Loucy (cell line): Measurements from ENCODE around the gene SPINK13.

Experiments used
- H2AFZ ChIP-seq: fragments of 200-600 bp; sonication (generic); 2 replicates; pipeline ENCODE4 v1.6.0; 2016; ENCODE audit warnings: antibody characterized with exemption, mild to moderate bottlenecking, low read length, moderate library complexity
- H3F3A ChIP-seq: fragments of 200-600 bp; 2 replicates; pipeline ENCODE4 v1.6.0; 2016; ENCODE audit warnings: antibody characterized with exemption, low read depth, mild to moderate bottlenecking
- H3K27me3 ChIP-seq: fragments of 200-600 bp; sonication (generic); 2 replicates; pipeline ENCODE4 v1.6.1; 2014; ENCODE audit warnings: low read length, mild to moderate bottlenecking; ENCODE audit not compliant: insufficient read depth, poor library complexity, severe bottlenecking
- H3K36me3 ChIP-seq: fragments of 200-600 bp; sonication (generic); 2 replicates; pipeline ENCODE4 v1.6.1; 2016; ENCODE audit warnings: low read length; ENCODE audit not compliant: insufficient read depth
- H3K4me1 ChIP-seq: fragments of 200-600 bp; sonication (generic); 2 replicates; pipeline ENCODE4 v1.5.1; 2014; ENCODE audit warnings: low read length, mild to moderate bottlenecking; ENCODE audit not compliant: insufficient read depth, poor library complexity, severe bottlenecking
- H3K4me2 ChIP-seq: fragments of 200-600 bp; sonication (generic); 2 replicates; pipeline ENCODE4 v1.6.0; 2014; ENCODE audit warnings: antibody characterized with exemption, low read length, low read depth, mild to moderate bottlenecking; ENCODE audit not compliant: poor library complexity, severe bottlenecking
- H3K4me3 ChIP-seq: fragments of 200-600 bp; sonication (generic); 2 replicates; pipeline ENCODE4 v1.5.1; 2014; ENCODE audit warnings: low read length, mild to moderate bottlenecking, mixed read lengths; ENCODE audit not compliant: poor library complexity, severe bottlenecking
- H3K79me2 ChIP-seq: fragments of 200-600 bp; sonication (generic); 2 replicates; pipeline ENCODE4 v1.6.1; 2014; ENCODE audit warnings: low read length; ENCODE audit not compliant: insufficient read depth
- H3K9ac ChIP-seq: fragments of 200-600 bp; sonication (generic); 2 replicates; pipeline ENCODE4 v1.6.0; 2014; ENCODE audit warnings: mild to moderate bottlenecking, low read depth, low read length, moderate library complexity; ENCODE audit not compliant: poor library complexity, severe bottlenecking
- H3K9me2 ChIP-seq: fragments of 200-600 bp; sonication (generic); replicated peaks from 2 replicates; pipeline ENCODE4 v1.6.1; 2016; ENCODE audit warnings: low read depth, low read length, mixed read lengths
- H3K9me3 ChIP-seq: fragments of 200-600 bp; sonication (generic); 2 replicates; pipeline ENCODE4 v1.6.1; 2014; ENCODE audit warnings: mild to moderate bottlenecking, antibody characterized with exemption, low read length, low read depth; ENCODE audit not compliant: insufficient read depth
- H4K20me1 ChIP-seq: fragments of 200-600 bp; sonication (generic); 2 replicates; pipeline ENCODE4 v1.6.0; 2014; ENCODE audit warnings: antibody characterized with exemption, low read length, mild to moderate bottlenecking; ENCODE audit not compliant: insufficient read depth, poor library complexity, severe bottlenecking
- EZH2phosphoT487 ChIP-seq: fragments of 200-600 bp; IDR thresholded peaks from 2 replicates; pipeline ENCODE4 v1.6.1; 2018; ENCODE audit warnings: antibody characterized with exemption, mild to moderate bottlenecking, moderate library complexity, borderline replicate concordance
- TF ChIP-seq, protein P1 (sequence below): fragments of 200-600 bp; sonication (generic); conservative IDR thresholded peaks from 2 replicates; pipeline ENCODE4 v1.5.1; 2014; ENCODE audit warnings: mild to moderate bottlenecking, antibody characterized with exemption, low read length

The SPINK13 gene

DNA sequence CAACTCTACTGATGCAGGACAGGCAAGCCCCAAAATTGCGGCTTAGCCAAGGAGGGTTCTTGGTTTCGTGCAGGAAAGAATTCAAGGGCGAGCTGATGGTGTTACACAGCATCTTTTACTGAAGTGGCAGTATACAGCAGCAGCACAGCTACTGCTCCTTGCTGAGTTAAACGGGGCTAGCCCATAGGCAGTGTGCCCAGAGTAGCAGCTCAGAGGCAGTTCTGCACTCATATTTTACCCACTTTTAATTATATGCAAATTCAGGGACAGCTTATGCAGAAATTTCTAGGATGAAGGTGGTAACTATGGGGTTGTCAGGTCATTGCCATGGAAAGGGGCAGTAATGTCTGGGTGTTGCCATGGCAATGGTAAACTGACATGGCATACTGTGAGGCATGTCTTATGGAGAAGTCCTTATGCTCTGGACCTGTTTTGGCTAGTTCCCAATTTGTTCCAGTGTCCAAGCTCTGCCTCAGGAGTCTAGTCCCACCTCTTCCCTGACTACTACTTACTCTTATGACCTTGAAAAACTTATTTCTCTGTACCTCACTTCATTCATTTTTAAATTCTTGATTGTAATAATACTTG lies 64.8 kb downstream of the SPINK13 start:
- no peak overlapping the region for H3K9ac ChIP-seq
- H3K9me2 ChIP-seq = no peaks in the 10 kb centered on the region
- H3K79me2 ChIP-seq = no peaks in the 10 kb centered on the region
- H3K9me3 ChIP-seq = no peaks in the 10 kb centered on the region
- TF ChIP-seq, protein P1, sequence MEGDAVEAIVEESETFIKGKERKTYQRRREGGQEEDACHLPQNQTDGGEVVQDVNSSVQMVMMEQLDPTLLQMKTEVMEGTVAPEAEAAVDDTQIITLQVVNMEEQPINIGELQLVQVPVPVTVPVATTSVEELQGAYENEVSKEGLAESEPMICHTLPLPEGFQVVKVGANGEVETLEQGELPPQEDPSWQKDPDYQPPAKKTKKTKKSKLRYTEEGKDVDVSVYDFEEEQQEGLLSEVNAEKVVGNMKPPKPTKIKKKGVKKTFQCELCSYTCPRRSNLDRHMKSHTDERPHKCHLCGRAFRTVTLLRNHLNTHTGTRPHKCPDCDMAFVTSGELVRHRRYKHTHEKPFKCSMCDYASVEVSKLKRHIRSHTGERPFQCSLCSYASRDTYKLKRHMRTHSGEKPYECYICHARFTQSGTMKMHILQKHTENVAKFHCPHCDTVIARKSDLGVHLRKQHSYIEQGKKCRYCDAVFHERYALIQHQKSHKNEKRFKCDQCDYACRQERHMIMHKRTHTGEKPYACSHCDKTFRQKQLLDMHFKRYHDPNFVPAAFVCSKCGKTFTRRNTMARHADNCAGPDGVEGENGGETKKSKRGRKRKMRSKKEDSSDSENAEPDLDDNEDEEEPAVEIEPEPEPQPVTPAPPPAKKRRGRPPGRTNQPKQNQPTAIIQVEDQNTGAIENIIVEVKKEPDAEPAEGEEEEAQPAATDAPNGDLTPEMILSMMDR = no peak
- no peak for TF ChIP-seq EZH2phosphoT487
- no peaks in the 10 kb centered on the region for H3F3A ChIP-seq
- no peak overlapping the region for H3K4me2 ChIP-seq
- H3K27me3 ChIP-seq = no peaks in the 10 kb centered on the region
- no peaks in the 10 kb centered on the region for H3K36me3 ChIP-seq
- no peaks in the 10 kb centered on the region for H4K20me1 ChIP-seq
- no peak overlapping the region for H3K4me3 ChIP-seq
- no peaks in the 10 kb centered on the region for H3K4me1 ChIP-seq
- H2AFZ ChIP-seq = no peak overlapping the region

DNA sequence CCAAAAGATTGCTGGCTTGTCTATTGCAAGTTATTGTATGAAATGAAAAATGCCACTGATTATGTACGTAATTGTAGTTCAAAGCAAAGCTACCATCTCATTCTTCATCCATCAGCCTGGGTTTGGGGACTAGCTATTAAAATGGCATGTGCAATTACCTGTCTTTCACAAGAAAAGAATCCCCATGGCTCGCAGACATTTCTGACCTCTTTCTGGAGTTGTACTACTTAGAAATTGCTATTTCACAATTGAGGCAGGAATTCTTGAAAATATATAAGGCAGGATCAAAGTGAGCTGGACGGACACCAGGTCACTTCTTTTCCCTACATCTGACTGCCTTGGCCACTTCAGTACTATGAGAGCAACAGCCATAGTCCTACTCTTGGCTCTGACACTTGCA lies 66.7 kb downstream of the SPINK13 start, which contains the start of gene SPINK9:
TSS of gene SPINK9 (plus strand) at position 301 of the 400 bp plus-strand sequence. CDS start at position 356, 55 bp downstream.
- Histone ChIP-seq H2AFZ (no peak within 1 kb of the TSS), H3K9me3 (no peaks in the 10 kb centered on the region), H3K4me2 (no peak within 1 kb of the TSS), H3K9ac (no peak within 1 kb of the TSS), H3K9me2 (no peaks in the 10 kb centered on the region), H3K4me3 (no peak within 1 kb of the TSS), H3K79me2 (no peaks in the 10 kb centered on the region), H4K20me1 (no peaks in the 10 kb centered on the region), H3K4me1 (no peaks in the 10 kb centered on the region), H3K27me3 (no peaks in the 10 kb centered on the region), H3F3A (no peaks in the 10 kb centered on the region), H3K36me3 (no peaks in the 10 kb centered on the region)
- TF ChIP-seq, protein P1 = no peak
- no peak for TF ChIP-seq EZH2phosphoT487
